Right hindlimb (tissue), 1 donor: Measurements from ENCODE around the gene AHNAK2.
A peak's percentile ranks its signal among the peaks of the same experiment; 100 is the strongest.
"Not testable (repeated sequence)": the region's sequence is repeated elsewhere in the genome, so short reads cannot be mapped to it uniquely, and the experiment has no call there.

Experiments used
- DNase-seq: peaks from one replicate; pipeline ENCODE4 v3.0.0-alpha.2; 2018

The AHNAK2 gene

GRCh38 chr14:104950701-104951100 is 27.5 kb downstream of the AHNAK2 start:
- not testable (repeated sequence) for DNase-seq

GRCh38 chr14:104950021-104950420 is 28.2 kb downstream of the AHNAK2 start:
- DNase-seq = no peak

- not testable (repeated sequence) for DNase-seq
Measured at GRCh38 chr14:104949406-104949955, 28.7 kb downstream of the AHNAK2 start.

- no peak for DNase-seq
Measured at GRCh38 chr14:104948736-104949031, 29.5 kb downstream of the AHNAK2 start.

- DNase-seq = not testable (repeated sequence)
Measured at GRCh38 chr14:104947881-104948735, 30.1 kb downstream of the AHNAK2 start.

GRCh38 chr14:104947201-104947600 is 31.0 kb downstream of the AHNAK2 start:
- DNase-seq = not testable (repeated sequence)

GRCh38 chr14:104945986-104946965 is 31.9 kb downstream of the AHNAK2 start:
- DNase-seq = peak; percentile 3

- not testable (repeated sequence) for DNase-seq
Measured at GRCh38 chr14:104945266-104945665, 32.9 kb downstream of the AHNAK2 start.

- DNase-seq = not testable (repeated sequence)
Measured at GRCh38 chr14:104944436-104945205, 33.6 kb downstream of the AHNAK2 start.

- DNase-seq = not testable (repeated sequence)
Measured at GRCh38 chr14:104944016-104944308, 34.2 kb downstream of the AHNAK2 start.

GRCh38 chr14:104943216-104944015 is 34.8 kb downstream of the AHNAK2 start:
- not testable (repeated sequence) for DNase-seq

- DNase-seq = no peak
Measured at GRCh38 chr14:104942586-104942985, 35.6 kb downstream of the AHNAK2 start.

- DNase-seq = no peak
Measured at GRCh38 chr14:104941508-104942365, 36.4 kb downstream of the AHNAK2 start.

GRCh38 chr14:104940526-104941150 is 37.5 kb downstream of the AHNAK2 start:
- DNase-seq = no peak

GRCh38 chr14:104939666-104940410 is 38.3 kb downstream of the AHNAK2 start:
- no peak for DNase-seq

- DNase-seq = no peak
Measured at GRCh38 chr14:104938960-104939359, 39.2 kb downstream of the AHNAK2 start.

GRCh38 chr14:104938436-104938835 is 39.7 kb downstream of the AHNAK2 start:
- no peak for DNase-seq

- DNase-seq = no peak
Measured at GRCh38 chr14:104937694-104938365, 40.3 kb downstream of the AHNAK2 start.

- no peak for DNase-seq
Measured at GRCh38 chr14:104937161-104937560, 41.0 kb downstream of the AHNAK2 start.
